ENCODE measurements around the gene RSU1.

RSU1 gene

GRCh38 chr10:16822726-16823360 is 5.6 kb upstream of the RSU1 start:
- DNase-seq = no peak

DNA sequence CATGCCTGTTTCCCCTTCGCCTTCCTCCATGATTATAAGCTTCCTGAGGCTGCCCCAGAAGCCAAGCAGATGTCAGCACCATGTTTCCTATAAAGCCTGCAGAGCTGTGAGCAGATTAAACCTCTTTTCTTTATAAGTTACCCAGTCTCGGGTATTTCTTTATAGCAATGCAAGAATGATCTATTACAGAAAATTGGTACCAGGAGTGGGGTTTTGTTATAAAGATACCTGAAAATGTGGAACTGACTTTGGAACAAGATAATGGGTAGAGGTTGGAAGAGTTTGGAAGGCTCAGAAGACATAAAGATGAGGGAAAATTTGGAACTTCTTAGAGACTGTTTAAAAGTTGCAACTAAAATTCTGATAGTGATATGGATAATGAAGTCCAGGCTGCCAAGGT is 4.8 kb upstream of the RSU1 start:
- DNase-seq = no peak

- DNase-seq = no peak
Observed at GRCh38 chr10:16820421-16820820, 3.2 kb upstream of the RSU1 start.

DNA sequence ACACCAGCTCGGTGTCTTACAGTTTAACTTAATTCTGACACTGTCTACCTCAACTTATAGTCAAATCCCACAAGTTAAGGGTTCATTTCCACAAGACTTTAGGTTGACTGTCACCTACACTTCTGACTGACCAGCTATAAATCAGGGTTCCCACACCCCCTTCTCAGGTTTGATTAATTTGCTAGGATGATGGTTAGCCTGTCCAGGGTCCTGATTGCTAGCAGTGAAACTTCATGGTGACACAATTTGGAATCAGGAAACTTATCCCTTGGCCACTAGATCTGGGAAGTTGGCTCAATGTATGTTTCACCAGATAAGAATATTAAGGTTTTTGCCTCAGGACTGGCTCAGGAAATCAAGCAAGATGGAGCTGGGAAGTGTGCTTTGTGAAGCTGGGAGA is 2.8 kb upstream of the RSU1 start:
- DNase-seq = no peak

DNA sequence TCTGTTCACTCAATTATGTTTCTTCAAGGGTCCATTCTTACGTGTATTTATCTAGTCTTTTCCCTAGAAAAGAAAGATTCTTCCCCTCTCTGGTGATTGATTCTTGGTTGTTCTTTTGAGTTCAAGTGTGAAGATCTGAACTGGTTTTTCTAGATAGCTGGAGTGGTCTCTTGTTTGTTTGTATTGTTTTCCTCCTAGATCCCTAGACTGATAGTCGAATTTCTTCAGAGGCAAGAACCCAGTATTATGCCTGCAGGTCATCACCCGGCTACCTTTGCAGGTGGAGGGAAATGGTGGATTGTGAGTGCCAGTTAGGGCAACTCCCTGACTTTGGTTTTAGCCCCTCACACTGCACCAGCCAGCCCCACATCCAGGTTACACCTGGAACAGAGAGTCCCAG is 2.2 kb upstream of the RSU1 start:
- DNase-seq = no peak

- DNase-seq = no peak
Observed at GRCh38 chr10:16819026-16819425, 1.8 kb upstream of the RSU1 start.

GRCh38 chr10:16816830-16817124 is 447 bp downstream of the RSU1 start:
- peak in 4 of 56 donors; percentile 27 to 50 (median 38) for DNase-seq

DNA sequence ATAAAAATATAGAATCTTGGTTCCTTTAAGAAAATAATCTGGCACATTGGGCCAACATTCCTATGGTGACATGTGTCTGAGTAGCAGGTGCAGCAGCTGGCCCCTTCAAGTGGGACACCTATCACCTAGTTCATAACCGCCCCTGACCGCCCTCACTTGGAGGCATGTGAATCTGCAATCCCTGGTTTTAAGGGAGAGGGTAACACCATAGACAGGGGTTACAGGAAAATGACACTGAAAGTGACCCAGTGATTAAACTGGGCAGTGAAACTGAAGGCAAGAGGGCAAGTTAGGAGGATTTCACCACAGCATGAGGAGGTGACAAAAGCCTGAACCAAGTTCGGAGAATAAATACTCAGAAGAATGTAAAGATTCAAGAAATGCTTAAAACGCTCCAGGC is 1.1 kb downstream of the RSU1 start:
- no peak for DNase-seq

GRCh38 chr10:16814012-16814411 is 3.2 kb downstream of the RSU1 start:
- no peak for DNase-seq

- DNase-seq = no peak
Observed at GRCh38 chr10:16812676-16813075, 4.5 kb downstream of the RSU1 start.

DNA sequence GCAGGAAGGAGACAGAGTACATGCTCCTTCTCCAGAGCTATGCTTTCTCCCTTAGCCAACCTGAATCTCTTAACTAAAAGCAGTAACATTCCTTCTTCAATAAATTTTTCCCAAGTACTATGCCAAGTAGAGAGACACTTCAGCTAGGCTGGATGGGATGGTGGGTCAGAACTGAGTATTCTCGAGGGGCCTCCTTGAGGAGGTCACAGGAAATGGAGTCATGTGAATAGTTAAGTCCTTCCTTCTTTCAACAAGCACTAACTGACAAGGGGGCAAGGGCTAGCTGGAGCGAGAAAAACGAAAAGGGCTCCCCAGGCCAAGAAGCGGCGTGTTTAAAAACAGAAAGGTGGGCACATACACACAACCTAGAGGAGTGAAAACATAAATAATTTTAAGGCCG is 5.5 kb downstream of the RSU1 start:
- DNase-seq = no peak

GRCh38 chr10:16811292-16811691 is 5.9 kb downstream of the RSU1 start:
- DNase-seq = no peak

- peak in 15 of 56 donors; percentile 1 to 36 (median 6) for DNase-seq
Observed at GRCh38 chr10:16809074-16809718, 8.0 kb downstream of the RSU1 start.

DNA sequence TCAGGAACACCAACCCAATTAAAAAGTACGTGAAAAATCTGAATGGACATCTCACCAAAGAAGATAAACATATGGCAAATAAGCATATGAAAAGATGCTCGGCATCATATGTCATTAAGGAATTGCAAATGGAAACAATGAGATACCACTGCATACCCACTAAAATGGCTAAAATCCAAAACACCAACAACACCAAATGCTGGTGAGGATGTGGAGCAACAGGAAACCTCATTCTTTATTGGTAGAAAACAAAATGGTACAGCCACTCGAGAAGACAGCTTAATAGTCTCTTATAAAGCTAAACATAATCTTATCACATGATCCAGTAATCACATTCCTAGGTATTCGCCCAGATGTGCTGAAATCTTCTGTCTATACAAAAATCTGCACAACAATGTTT is 13.1 kb downstream of the RSU1 start:
- no peak for DNase-seq

GRCh38 chr10:16803464-16803863 is 13.8 kb downstream of the RSU1 start:
- DNase-seq = no peak

DNA sequence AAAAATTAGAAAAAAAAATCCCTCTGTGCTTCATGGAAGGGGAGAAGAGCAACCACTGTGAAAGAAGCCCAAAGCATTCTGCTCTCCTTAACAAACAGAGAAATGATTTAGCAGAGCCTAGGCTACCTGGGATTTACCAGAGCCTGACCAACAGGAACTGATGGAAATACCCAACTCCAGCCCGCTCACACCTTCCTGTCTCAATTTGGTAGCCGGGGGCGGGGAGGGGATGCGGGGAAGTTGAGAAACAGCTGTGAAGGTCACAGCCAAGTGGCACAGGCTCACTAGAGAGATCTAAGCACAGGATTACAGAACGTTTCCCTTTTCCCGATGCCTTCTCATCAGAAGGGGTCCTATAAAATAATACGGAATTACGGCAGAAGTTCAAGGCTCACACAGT is 17.6 kb downstream of the RSU1 start:
- DNase-seq = no peak

DNA sequence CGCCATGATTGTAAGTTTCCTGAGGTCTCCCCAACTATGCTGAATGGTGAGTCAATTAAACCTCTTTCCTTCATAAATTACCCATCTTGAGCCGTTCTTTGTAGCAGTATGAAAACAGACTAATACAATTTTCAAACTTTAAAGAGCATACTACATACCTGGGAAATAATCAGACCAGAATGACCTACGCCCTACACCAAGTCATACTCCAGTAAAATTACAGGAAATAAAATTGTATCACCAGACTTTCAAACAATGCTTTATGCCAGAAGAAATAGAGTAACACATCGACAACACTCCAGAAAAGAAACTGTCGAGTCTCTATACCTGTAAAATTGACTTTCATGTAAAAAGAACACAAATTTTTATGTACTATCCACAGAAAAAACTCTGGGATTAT is 18.7 kb downstream of the RSU1 start:
- DNase-seq = no peak

DNA sequence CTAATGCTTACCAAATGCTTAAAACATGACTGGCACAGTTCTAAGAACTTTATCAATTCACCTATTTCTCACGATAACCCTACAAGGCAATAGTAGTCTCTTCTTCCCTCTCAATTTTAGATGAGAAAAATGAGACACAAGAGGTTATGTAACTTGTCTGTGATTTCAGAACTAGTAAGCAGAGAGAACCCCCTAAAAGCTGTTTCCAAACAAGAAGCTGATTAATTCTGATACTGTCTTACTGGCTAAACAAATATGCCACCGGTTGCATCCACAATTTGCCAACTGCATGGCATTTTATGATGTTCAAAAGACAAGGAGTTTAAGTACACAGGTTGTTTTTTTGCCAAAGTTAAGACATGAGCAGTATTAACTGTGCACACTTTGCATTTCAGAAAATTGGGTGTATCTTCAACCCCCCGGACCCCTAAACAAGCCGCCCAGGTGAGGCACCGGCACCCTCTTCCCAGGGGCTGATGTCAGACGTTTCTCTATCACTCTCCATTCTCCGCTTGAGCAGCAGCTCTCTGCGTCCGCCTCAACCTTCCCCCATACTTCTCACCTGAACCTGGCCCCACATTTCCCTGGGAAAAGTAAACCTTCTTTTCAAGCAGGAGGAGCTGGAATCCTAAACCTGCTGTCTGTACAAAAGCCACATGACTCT is 21.7 kb downstream of the RSU1 start:
- no peak for DNase-seq

DNA sequence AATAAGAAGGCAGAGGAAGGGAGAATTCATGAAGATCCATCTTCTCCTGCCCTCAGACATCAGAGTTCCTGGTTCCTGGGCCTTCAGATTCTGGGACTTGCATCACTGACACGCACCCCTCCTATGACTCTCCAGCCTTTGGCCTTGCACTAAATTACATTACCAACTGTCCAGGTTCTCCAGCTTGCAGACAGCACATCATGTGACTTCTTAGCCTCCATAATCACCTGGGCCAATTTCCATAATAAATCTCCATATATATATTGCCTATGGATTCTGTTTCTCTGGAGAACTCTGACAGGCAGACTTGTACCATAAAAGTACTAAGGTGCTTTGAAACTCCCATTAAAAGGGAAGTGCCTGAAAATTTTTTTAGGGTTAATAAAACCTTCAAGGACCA is 23.2 kb downstream of the RSU1 start:
- no peak for DNase-seq

GRCh38 chr10:16792675-16793074 is 24.5 kb downstream of the RSU1 start:
- DNase-seq = no peak

DNA sequence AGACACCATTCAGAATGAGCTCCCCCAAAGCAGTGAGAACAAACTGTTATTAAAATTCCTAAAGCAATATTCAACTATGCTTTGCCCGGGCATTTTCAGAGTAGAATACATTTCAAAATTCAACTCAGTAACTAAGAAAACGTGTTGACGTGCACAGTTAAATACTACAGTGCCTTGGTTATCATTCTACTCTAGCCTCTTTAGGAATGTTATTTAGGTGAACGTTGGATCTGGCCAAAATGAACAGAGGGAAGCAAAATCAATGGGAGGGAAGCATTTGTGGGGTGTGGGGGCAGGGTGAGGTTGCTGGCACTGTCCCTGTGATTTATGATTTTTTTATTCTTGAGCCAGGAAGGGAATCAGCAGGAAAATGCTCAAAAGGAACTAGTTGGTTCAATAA is 27.5 kb downstream of the RSU1 start:
- no peak for DNase-seq

DNA sequence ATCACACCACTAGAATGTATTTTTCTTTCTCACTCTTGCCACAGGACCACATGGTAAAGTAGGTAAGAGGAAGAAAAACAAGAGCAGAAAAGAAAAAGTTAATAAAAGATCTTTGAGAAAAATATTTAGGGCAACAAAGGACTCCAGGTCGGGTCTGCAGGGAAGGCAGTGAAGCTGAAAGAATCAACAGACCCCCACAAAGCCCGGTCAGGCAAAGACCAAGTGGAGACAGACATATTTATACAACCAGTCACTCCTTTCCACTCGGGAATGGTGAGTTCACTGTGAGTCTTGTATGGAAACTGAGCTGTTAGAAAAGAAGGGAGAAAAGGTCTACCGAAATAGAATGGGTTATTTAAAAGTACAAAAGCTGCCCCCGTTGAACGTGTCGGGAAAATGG is 28.0 kb downstream of the RSU1 start:
- DNase-seq = no peak

DNA sequence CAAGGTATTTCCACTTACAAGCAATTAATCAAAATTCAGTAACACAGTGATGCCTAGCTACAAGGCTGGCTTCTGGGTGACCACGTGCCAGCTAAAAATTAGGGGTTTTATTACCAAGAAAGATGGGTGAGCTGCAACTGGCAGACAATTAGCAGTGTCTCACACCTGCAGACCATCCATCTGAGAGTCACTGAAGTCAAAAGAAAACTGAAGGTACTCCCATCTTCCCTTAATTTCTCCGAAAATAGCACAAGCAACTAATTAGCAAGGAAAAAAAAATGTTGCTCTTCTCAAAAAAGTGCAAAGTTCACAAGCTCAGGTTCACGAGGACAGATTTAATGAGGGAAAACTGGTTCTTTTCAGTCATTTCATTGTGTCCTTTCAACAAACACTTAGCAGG is 28.4 kb downstream of the RSU1 start:
- no peak for DNase-seq
